Bronchial epithelial cell (primary cell): ENCODE results near the gene WNT7B. TPM values are rescaled to one million over a fixed set of nuclear protein-coding genes. Genes with fewer than 3 reads are reported as not detected.

Source experiments
- DNase-seq: peaks from one replicate; pipeline ENCODE4 v3.0.0-alpha.2; 2010; ENCODE audit warnings: low read depth
- FAIRE-seq: peaks from 2 replicates; lab custom pipeline; 2011; peaks lifted over from hg19 to GRCh38; lab: Jason Lieb, UNC
- H3K27me3 ChIP-seq: 2 replicates; pipeline ENCODE4 v1.5.1; 2011; ENCODE audit warnings: low read length; ENCODE audit not compliant: control insufficient read depth, insufficient read depth
- H3K36me3 ChIP-seq: 2 replicates; pipeline ENCODE4 v1.5.1; 2011; ENCODE audit warnings: low read length; ENCODE audit not compliant: control insufficient read depth, insufficient read depth
- H3K4me3 ChIP-seq: 2 replicates; pipeline ENCODE4 v1.5.1; 2011; ENCODE audit warnings: mild to moderate bottlenecking, low read depth, low read length, control low read depth
- CTCF ChIP-seq: IDR thresholded peaks from 2 replicates; pipeline ENCODE4 v1.5.1; 2011; ENCODE audit warnings: mild to moderate bottlenecking, moderate library complexity, low read length, control low read depth, inconsistent platforms; ENCODE audit not compliant: insufficient read depth, severe bottlenecking
- total RNA-seq: library from RNA; depleted of rRNA; stranded (reverse); fragments of >200 nt; gene quantifications from 2 replicates; pipeline ENCODE4 v1.2.1, GENCODE V29; 2014

Gene WNT7B
- total RNA-seq, 1 donor from 2014 or later = 18.2 TPM

GRCh38 chr22:45871721-45872120, 105.2 kb downstream of the WNT7B start:
- no peaks in the 10 kb centered on the region for H3K27me3 ChIP-seq
- no peak for FAIRE-seq

More at GRCh38 chr22:45871721-45872120, 105.2 kb downstream of the WNT7B start:
- no peak for TF ChIP-seq CTCF
- no peak overlapping the region for H3K4me3 ChIP-seq
- H3K36me3 ChIP-seq = no peaks in the 10 kb centered on the region
- DNase-seq = peak; percentile 78

Other genes with a start within 250 kb of the WNT7B start
- 7.6 and 10.5 TPM in 2 replicates for gene PPARA, start 173.4 kb upstream of the WNT7B start, total RNA-seq